GM13977 (cell line): ENCODE measurements around the gene TTC5.
"Not testable (repeated sequence)": the region's sequence is repeated elsewhere in the genome, so short reads cannot be mapped to it uniquely, and the experiment has no call there.

ENCODE experiments used
- DNase-seq: peaks from one replicate; pipeline ENCODE4 v3.0.0; 2012; ENCODE audit warnings: low spot score
- in situ Hi-C: fragments of 300-500 bp; cut with MboI; formaldehyde crosslinking; loops from one replicate; pipeline ENCODE4 v1.12.0; 2022; ENCODE audit warnings: low sequenced_read_pairs, low pct_unique_long_range_greater_than_20kb, mixed read lengths, inconsistent platforms; ENCODE audit not compliant: unreplicated experiment
- TF ChIP-seq, protein P1 (sequence below): IDR thresholded peaks from 2 replicates; pipeline ENCODE4 v1.5.1; 2012; ENCODE audit warnings: mild to moderate bottlenecking, control low read depth; ENCODE audit not compliant: insufficient read depth; ENCODE audit errors: extremely low read depth, missing control alignments

Gene TTC5

GRCh38 chr14:20343862-20344220, 38.1 kb upstream of the TTC5 start:
- in situ Hi-C loops: no loop called here
- TF ChIP-seq, protein P1, sequence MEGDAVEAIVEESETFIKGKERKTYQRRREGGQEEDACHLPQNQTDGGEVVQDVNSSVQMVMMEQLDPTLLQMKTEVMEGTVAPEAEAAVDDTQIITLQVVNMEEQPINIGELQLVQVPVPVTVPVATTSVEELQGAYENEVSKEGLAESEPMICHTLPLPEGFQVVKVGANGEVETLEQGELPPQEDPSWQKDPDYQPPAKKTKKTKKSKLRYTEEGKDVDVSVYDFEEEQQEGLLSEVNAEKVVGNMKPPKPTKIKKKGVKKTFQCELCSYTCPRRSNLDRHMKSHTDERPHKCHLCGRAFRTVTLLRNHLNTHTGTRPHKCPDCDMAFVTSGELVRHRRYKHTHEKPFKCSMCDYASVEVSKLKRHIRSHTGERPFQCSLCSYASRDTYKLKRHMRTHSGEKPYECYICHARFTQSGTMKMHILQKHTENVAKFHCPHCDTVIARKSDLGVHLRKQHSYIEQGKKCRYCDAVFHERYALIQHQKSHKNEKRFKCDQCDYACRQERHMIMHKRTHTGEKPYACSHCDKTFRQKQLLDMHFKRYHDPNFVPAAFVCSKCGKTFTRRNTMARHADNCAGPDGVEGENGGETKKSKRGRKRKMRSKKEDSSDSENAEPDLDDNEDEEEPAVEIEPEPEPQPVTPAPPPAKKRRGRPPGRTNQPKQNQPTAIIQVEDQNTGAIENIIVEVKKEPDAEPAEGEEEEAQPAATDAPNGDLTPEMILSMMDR: no peak
- DNase-seq: no peak

DNA sequence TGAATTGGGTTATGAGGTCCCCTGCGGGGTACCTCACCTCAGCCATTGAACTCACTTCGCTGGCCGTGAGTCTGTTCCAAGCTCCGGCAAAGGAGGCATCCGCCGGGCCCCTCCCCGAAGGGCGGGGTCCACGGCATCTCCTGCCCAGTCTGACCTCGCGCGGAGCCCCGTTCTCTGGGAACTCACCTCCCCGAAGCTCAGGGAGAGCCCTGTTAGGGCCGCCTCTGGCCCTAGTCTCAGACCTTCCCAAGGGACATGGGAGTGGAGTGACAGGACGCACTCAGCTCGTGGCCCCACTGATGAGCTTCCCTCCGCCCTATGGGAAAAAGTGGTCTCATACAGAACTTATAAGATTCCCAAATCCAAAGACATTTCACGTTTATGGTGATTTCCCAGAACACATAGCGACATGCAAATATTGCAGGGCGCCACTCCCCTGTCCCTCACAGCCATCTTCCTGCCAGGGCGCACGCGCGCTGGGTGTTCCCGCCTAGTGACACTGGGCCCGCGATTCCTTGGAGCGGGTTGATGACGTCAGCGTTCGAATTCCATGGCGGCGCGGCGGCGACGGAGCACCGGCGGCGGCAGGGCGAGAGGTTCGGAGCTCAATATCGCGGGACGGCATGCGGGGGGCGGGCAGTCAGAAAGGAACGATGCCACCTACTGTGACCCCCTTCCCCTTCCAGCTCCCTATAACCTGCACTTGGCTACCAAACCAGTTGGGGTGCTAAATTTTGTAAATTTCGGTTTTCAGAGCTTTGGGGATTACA, 37.5 kb upstream of the TTC5 start, which contains the start of gene PARP2:
Gene PARP2 (plus strand): TSS at position 544 of the 770 bp plus-strand sequence. CDS start 7 bp downstream, at position 551.
- TF ChIP-seq, protein P1: no peak
- DNase-seq: peak; percentile 89
- in situ Hi-C loops: no loop called here

GRCh38 chr14:20341646-20342045, 35.9 kb upstream of the TTC5 start:
- TF ChIP-seq, protein P1: no peak
- no peak for DNase-seq
- in situ Hi-C loops: no loop called here

DNA sequence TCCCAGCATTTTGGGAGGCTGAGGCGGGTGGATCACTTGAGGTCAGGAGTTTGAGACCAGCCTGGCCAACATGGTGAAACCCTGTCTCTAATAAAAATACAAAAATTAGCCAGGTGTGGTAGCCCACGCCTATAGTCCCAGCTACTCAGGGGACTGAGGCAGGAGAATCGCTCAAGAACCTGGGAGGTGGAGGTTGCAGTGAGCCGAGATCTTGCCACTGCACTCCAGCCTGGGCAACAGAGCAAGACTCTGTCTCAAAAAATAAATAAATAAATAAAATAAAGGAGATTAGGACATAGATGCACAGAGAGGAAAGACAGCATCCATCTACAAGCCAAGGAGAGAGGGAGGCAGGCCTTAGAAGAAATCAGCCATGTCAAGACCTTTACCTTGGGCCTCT, 35.3 kb upstream of the TTC5 start:
- DNase-seq, in situ Hi-C loops: not testable (repeated sequence)

DNA sequence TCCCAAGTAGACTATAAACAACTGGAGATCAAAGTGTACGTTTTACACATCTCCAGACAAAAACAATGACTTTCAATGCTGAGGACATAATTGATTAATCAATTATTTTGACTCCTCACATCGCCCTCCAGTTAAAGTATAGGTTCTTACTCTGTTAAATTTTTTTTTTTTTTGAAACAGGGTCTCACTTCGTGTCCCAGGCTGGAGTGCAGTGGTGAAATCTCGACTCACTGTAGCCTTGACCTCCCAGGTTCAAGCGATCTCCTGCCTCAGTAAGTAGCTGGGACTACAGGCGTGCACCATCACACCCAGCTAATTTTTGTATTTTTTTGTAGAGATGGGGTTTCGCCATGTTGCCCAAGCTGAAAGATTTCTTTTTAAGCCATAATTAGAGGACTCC, 28.3 kb upstream of the TTC5 start:
- in situ Hi-C loops: loop anchor here (10.0 kb wide), 1 partner anchor 131 kb away; the partner anchor contains the start of genes PIP4P1 and PNP
- no peak for DNase-seq

GRCh38 chr14:20333494-20333841, 27.7 kb upstream of the TTC5 start:
- in situ Hi-C loops: loop anchor here (10.0 kb wide), 1 partner anchor 131 kb away; the partner anchor contains the start of genes PIP4P1 and PNP
- DNase-seq: no peak
- TF ChIP-seq, protein P1: no peak

More for the DNA sequence above, 28.3 kb upstream of the TTC5 start:
- TF ChIP-seq, protein P1: no peak

DNA sequence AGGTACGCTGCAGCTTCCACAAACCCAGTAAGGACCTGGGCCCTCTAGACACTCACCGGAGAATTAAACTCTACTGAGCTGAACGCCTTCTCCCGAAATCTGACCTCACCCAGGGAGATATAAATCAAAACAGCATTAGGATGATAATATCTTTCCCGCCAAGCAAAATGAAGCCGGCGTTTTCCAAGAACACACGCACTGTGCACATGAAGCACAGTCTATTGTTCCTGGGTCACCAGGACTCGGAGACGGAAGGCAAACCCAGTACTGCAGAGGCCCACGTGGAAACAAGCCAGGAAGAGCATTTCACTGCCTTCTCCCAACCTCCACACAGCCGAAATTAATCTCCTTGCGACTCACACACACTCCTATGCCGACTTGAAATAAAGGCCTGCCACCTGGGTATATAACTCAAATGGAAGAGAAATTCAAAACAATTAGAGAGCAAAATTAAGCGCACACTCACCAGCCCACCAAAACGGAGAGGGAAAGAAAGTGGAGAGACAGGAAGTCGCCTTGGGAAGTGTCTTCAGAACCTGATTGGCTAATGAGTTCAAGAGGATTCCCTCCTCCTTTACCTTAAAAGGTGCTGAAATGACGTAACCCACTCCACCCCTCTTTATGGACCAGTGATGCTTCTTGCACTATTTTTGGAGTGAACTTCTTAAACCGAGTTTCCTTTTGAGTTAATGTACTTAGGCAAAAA, 27.2 kb upstream of the TTC5 start, which contains the start of gene CCNB1IP1:
Gene CCNB1IP1 (minus strand): TSS at position 492 of the 706 bp plus-strand sequence. CDS start 16,756 bp downstream, outside the sequence.
- in situ Hi-C loops: loop anchor here (10.0 kb wide), 1 partner anchor 132 kb away; the partner anchor contains the start of genes PIP4P1 and PNP
- DNase-seq: peak; percentile 85
- TF ChIP-seq, protein P1: no peak
